Measurements from ENCODE around the gene NIBAN1.
A peak's percentile ranks its signal among the peaks of the same experiment; 100 is the strongest.

The NIBAN1 gene, protein sequence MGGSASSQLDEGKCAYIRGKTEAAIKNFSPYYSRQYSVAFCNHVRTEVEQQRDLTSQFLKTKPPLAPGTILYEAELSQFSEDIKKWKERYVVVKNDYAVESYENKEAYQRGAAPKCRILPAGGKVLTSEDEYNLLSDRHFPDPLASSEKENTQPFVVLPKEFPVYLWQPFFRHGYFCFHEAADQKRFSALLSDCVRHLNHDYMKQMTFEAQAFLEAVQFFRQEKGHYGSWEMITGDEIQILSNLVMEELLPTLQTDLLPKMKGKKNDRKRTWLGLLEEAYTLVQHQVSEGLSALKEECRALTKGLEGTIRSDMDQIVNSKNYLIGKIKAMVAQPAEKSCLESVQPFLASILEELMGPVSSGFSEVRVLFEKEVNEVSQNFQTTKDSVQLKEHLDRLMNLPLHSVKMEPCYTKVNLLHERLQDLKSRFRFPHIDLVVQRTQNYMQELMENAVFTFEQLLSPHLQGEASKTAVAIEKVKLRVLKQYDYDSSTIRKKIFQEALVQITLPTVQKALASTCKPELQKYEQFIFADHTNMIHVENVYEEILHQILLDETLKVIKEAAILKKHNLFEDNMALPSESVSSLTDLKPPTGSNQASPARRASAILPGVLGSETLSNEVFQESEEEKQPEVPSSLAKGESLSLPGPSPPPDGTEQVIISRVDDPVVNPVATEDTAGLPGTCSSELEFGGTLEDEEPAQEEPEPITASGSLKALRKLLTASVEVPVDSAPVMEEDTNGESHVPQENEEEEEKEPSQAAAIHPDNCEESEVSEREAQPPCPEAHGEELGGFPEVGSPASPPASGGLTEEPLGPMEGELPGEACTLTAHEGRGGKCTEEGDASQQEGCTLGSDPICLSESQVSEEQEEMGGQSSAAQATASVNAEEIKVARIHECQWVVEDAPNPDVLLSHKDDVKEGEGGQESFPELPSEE

DNA sequence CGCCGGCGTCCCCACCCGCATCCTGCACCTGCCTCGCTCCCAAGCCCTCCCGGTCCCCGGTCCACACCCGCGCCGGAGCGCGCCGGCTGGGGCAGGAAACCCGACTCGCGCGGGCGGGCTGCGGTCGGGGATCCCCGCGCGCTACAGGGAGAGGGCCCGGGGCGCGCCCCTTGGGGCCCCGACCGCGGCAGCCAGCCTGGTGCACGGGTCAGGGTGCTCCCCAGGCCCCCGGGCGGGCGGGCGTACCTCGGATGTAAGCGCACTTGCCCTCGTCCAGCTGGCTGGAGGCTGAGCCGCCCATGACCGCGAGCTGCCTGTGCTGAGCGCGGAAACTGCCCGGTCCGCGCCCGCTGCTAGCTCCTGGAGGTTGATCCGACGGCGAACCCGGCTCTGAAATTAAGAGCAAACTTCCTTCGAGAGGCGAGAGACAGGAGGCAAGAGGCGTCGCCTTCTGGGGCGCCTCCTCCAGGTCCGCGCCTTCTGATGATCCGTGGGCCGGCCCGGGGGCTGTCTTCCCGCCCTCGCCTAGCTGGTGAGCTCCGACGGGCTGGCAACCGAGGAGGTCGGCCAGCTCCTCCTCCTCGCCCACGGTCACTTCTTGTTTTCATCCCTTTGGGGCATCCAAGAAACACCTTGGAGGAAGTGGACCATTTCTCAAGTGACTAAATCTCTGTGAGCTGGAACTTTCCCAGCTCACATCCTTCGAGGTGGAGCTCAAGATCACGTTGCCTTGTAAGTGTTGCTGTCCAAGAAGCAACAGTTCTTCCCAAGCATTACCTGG is at the start of gene NIBAN1:
TSS of gene NIBAN1 (minus strand) at position 453 of the 781 bp plus-strand sequence. CDS start at position 301, 152 bp downstream.
- Histone ChIP-seq H3K27ac (peak within 1 kb of the TSS; percentile 83), H4K20me1 (ENCODE audit: insufficient read depth) (no peaks in the 10 kb centered on the region), H3K4me2 (peak within 1 kb of the TSS; percentile 88), H3K27me3 (ENCODE audit: insufficient read depth, low read depth) (no peaks in the 10 kb centered on the region), H3K36me3 (ENCODE audit: insufficient read depth) (no peaks in the 10 kb centered on the region), H3K4me1 (ENCODE audit: low read depth, poor library complexity, severe bottlenecking) (peaks cover 37% of the 10 kb centered on the region), H3K4me3 (IDR thresholded peaks at IDR 0.05; ENCODE audit: insufficient read depth, low read depth, low read length) (peak within 1 kb of the TSS; percentile 88), H3K79me2 (ENCODE audit: insufficient read depth, low read depth) (peaks cover 36% of the 10 kb centered on the region), H2AFZ (ENCODE audit: low read depth) (peak within 1 kb of the TSS; percentile 66), H3K9ac (peak within 1 kb of the TSS; percentile 85)
- TF ChIP-seq, protein P1, sequence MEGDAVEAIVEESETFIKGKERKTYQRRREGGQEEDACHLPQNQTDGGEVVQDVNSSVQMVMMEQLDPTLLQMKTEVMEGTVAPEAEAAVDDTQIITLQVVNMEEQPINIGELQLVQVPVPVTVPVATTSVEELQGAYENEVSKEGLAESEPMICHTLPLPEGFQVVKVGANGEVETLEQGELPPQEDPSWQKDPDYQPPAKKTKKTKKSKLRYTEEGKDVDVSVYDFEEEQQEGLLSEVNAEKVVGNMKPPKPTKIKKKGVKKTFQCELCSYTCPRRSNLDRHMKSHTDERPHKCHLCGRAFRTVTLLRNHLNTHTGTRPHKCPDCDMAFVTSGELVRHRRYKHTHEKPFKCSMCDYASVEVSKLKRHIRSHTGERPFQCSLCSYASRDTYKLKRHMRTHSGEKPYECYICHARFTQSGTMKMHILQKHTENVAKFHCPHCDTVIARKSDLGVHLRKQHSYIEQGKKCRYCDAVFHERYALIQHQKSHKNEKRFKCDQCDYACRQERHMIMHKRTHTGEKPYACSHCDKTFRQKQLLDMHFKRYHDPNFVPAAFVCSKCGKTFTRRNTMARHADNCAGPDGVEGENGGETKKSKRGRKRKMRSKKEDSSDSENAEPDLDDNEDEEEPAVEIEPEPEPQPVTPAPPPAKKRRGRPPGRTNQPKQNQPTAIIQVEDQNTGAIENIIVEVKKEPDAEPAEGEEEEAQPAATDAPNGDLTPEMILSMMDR (conservative IDR thresholded peaks at IDR 0.05; ENCODE audit: low read depth, low read length) = no peak

DNA sequence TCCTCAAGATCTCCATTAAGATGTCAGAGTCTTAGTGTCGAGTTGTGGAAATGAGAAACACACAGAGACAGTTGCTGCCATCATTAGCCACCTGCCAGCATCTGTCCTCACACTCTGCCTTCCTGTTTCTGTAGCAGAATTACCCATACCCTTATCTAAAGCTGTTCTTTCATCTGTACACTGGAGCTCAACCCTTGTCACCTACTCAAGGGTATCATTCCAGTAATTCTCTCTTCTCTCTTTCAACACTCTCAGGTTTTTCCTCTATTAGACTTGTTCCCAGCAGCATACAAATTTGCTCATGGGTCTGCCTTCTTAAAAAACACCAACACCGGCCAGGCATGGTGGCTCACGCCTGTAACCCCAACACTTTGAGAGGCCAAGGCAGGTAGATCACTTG is 43.7 kb upstream of the NIBAN1 start:
- Histone ChIP-seq H3K27me3 (ENCODE audit: insufficient read depth, low read depth) (no peaks in the 10 kb centered on the region), H2AFZ (ENCODE audit: low read depth) (no peak overlapping the region), H3K9ac (no peak overlapping the region), H3K4me2 (no peak overlapping the region), H4K20me1 (ENCODE audit: insufficient read depth) (no peaks in the 10 kb centered on the region), H3K27ac (no peak overlapping the region), H3K36me3 (ENCODE audit: insufficient read depth) (no peaks in the 10 kb centered on the region), H3K4me1 (ENCODE audit: low read depth, poor library complexity, severe bottlenecking) (no peaks in the 10 kb centered on the region), H3K79me2 (ENCODE audit: insufficient read depth, low read depth) (no peaks in the 10 kb centered on the region), H3K4me3 (IDR thresholded peaks at IDR 0.05; ENCODE audit: insufficient read depth, low read depth, low read length) (no peak overlapping the region)
- TF ChIP-seq, protein P1 (conservative IDR thresholded peaks at IDR 0.05; ENCODE audit: low read depth, low read length) = no peak

DNA sequence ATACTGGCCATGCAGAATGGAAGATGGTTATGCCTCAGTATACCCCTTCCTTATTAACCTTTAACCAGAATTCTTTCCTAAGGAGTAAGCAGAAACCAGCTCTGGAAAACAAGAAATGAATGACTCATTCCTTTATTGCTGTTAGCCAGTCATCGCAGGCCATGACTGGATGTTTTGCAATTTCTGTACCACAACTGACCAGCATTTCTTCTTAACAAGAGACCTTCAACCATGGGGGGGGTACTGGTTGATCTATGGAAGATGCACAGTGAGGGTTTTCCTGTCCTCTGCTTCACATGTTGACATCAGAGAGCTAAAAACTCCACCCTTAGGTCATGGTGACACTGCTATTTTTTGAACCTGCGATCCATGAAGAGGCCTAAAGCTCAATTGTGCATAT is 43.0 kb upstream of the NIBAN1 start:
- H3K79me2 ChIP-seq (ENCODE audit: insufficient read depth, low read depth) = no peaks in the 10 kb centered on the region
- H3K4me2 ChIP-seq = no peak overlapping the region
- no peaks in the 10 kb centered on the region for H3K36me3 ChIP-seq (ENCODE audit: insufficient read depth)
- H3K4me3 ChIP-seq (IDR thresholded peaks at IDR 0.05; ENCODE audit: insufficient read depth, low read depth, low read length) = no peak overlapping the region
- no peaks in the 10 kb centered on the region for H3K27me3 ChIP-seq (ENCODE audit: insufficient read depth, low read depth)
- no peak overlapping the region for H3K9ac ChIP-seq
- no peak overlapping the region for H2AFZ ChIP-seq (ENCODE audit: low read depth)
- no peak overlapping the region for H3K27ac ChIP-seq
- no peaks in the 10 kb centered on the region for H3K4me1 ChIP-seq (ENCODE audit: low read depth, poor library complexity, severe bottlenecking)
- TF ChIP-seq, protein P1 (conservative IDR thresholded peaks at IDR 0.05; ENCODE audit: low read depth, low read length) = no peak
- H4K20me1 ChIP-seq (ENCODE audit: insufficient read depth) = no peaks in the 10 kb centered on the region

DNA sequence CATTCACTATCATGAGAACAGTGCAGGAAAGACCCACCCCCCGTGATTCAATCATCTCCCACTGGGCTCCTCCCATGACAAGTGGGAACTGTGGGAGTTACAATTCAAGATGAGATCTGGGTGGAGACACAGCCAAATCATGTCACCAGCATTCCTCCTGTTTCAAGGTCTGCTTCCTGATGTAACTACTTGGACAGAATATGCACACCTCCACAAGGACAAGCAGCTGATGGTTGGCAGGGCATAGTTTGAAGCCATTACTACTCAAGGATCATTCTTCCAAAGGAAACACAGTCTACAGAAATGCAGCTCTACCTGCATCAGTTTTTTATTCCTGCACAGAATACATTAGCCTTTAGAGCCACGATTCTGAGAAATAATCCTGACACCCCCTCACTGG is 42.6 kb upstream of the NIBAN1 start:
- Histone ChIP-seq H3K4me1 (ENCODE audit: low read depth, poor library complexity, severe bottlenecking) (no peaks in the 10 kb centered on the region), H3K27ac (no peak overlapping the region), H4K20me1 (ENCODE audit: insufficient read depth) (no peaks in the 10 kb centered on the region), H3K9ac (no peak overlapping the region), H3K4me2 (no peak overlapping the region), H3K27me3 (ENCODE audit: insufficient read depth, low read depth) (no peaks in the 10 kb centered on the region), H3K36me3 (ENCODE audit: insufficient read depth) (no peaks in the 10 kb centered on the region), H3K4me3 (IDR thresholded peaks at IDR 0.05; ENCODE audit: insufficient read depth, low read depth, low read length) (no peak overlapping the region), H3K79me2 (ENCODE audit: insufficient read depth, low read depth) (no peaks in the 10 kb centered on the region), H2AFZ (ENCODE audit: low read depth) (no peak overlapping the region)
- TF ChIP-seq, protein P1 (conservative IDR thresholded peaks at IDR 0.05; ENCODE audit: low read depth, low read length) = no peak
